A172 (cell line): ENCODE results near the gene RAPGEF2. TPM values are rescaled to one million over a fixed set of nuclear protein-coding genes. Genes with fewer than 3 reads are reported as not detected.
A peak's percentile ranks its signal among the peaks of the same experiment; 100 is the strongest.
"Not testable (repeated sequence)": the region's sequence is repeated elsewhere in the genome, so short reads cannot be mapped to it uniquely, and the experiment has no call there.

Experiments used
- DNase-seq: peaks from one replicate; pipeline ENCODE4 v3.0.0-alpha.2; 2015; ENCODE audit warnings: low spot score
- total RNA-seq: library from RNA; depleted of rRNA; stranded (reverse); fragments of >200 nt; shearing (Covaris generic); gene quantifications from 2 replicates; pipeline ENCODE4 v1.2.3, GENCODE V29; 2014

Gene RAPGEF2
- total RNA-seq, 1 experiment from 2014 or later = 30.0 TPM

GRCh38 chr4:159160242-159160641, 57.4 kb downstream of the RAPGEF2 start:
- no peak for DNase-seq

GRCh38 chr4:159161436-159161835, 58.6 kb downstream of the RAPGEF2 start:
- DNase-seq = not testable (repeated sequence)

- DNase-seq = no peak
Observed at GRCh38 chr4:159162576-159162975, 59.7 kb downstream of the RAPGEF2 start.

- no peak for DNase-seq
Observed at GRCh38 chr4:159163521-159163920, 60.6 kb downstream of the RAPGEF2 start.

GRCh38 chr4:159169404-159170302, 66.8 kb downstream of the RAPGEF2 start:
- DNase-seq = no peak

GRCh38 chr4:159171287-159171686, 68.4 kb downstream of the RAPGEF2 start:
- DNase-seq = peak; percentile 13

GRCh38 chr4:159173886-159174285, 71.0 kb downstream of the RAPGEF2 start:
- DNase-seq = no peak

GRCh38 chr4:159174645-159175084, 71.8 kb downstream of the RAPGEF2 start:
- DNase-seq = no peak

- DNase-seq = peak; percentile 83
Observed at GRCh38 chr4:159175085-159175988, 72.5 kb downstream of the RAPGEF2 start.

- no peak for DNase-seq
Observed at GRCh38 chr4:159175989-159176375, 73.1 kb downstream of the RAPGEF2 start.

GRCh38 chr4:159177265-159178150, 74.6 kb downstream of the RAPGEF2 start:
- DNase-seq = no peak

GRCh38 chr4:159178151-159178546, 75.3 kb downstream of the RAPGEF2 start:
- no peak for DNase-seq

- no peak for DNase-seq
Observed at GRCh38 chr4:159178979-159179969, 76.4 kb downstream of the RAPGEF2 start.

- DNase-seq = not testable (repeated sequence)
Observed at GRCh38 chr4:159183885-159184605, 81.2 kb downstream of the RAPGEF2 start.

- DNase-seq = no peak
Observed at GRCh38 chr4:159185591-159186023, 82.7 kb downstream of the RAPGEF2 start.

- DNase-seq = no peak
Observed at GRCh38 chr4:159188646-159189045, 85.8 kb downstream of the RAPGEF2 start.

- no peak for DNase-seq
Observed at GRCh38 chr4:159190651-159191050, 87.8 kb downstream of the RAPGEF2 start.

GRCh38 chr4:159191989-159192388, 89.1 kb downstream of the RAPGEF2 start:
- DNase-seq = peak; percentile 77

GRCh38 chr4:159193046-159193620, 90.3 kb downstream of the RAPGEF2 start:
- no peak for DNase-seq
